H54 (cell line): ENCODE results near the gene AAR2.

Source experiments
- DNase-seq: peaks from one replicate; pipeline ENCODE4 v3.0.0; 2011; ENCODE audit warnings: low spot score, mixed read lengths; ENCODE audit not compliant: insufficient read length
- FAIRE-seq: peaks from 3 replicates; lab custom pipeline; 2011; peaks lifted over from hg19 to GRCh38; lab: Jason Lieb, UNC
- POLR2A ChIP-seq: IDR thresholded peaks from 2 replicates; pipeline ENCODE4 v1.6.1; 2011; ENCODE audit warnings: low read depth, mild to moderate bottlenecking, low read length

The AAR2 gene

DNA sequence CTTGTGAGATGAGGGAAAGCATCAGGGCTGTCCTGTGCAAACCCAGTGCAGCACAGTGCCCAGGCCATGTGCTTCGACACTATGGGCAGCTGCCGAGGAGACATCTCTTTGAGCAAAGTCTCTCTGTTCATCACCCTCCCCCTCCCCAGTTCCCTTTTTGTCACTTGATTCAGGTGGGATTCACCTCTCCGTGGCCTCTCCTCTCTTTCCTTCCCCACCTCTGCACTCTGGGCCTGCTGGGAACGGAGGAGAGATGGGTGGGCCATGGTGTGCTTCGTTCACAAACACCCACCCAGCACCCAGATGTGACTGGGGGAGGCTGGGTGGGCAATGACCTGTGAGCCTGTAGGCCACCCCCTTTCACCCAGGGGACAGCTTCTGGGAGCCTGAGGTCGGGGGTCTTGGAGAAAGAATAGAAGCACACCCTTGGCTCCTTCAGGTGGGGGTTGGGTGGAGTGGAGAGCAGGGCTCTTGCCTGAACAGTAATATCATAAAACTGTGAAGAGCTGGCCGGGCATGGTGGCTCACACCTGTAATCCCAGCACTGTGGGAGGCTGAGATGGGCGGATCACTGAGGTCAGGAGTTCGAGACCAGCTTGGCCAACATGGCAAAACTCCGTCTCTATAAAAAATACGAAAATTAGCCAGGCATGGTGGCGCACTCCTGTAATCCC lies 36.4 kb downstream of the AAR2 start:
- TF ChIP-seq POLR2A = no peak
- DNase-seq = no peak
- FAIRE-seq = no peak

DNA sequence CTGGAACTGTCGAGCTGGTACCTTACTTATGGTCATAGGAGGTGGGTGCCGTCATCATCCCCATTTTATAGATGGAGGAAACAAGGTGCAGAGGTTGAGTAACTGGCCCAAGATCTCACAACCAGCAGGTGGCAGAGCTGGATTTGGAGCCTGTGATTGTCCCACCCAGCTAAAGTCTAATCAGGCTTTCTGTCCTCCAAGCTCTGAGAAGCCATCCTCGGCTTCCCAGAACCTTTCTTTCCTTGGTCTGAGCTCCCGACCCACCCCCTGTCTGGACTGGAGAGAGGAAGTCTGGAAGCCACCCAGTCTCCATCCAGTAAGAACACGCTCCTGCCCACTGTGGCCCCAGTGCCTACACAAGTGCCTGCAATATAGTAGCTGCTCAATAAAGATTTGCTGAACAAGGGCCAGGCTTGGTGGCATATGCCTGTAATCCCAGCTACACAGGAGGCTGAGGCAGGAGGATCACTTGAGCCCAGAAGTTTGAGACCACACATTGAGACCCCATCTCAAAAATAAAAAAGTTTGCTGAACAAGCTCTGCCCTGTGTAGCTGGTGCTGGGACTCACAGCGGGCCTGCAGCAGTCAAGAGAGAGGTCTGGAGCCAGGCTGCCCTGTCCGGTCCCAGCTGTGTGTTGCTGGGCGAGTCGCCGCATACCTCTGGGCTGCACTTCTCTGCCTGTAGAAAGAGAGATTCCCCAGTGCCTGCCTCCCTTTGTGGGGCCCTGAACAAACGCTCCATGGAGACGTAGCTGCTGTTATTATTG lies 37.3 kb downstream of the AAR2 start:
- DNase-seq (no peak), FAIRE-seq (no peak)
- TF ChIP-seq POLR2A = no peak

DNA sequence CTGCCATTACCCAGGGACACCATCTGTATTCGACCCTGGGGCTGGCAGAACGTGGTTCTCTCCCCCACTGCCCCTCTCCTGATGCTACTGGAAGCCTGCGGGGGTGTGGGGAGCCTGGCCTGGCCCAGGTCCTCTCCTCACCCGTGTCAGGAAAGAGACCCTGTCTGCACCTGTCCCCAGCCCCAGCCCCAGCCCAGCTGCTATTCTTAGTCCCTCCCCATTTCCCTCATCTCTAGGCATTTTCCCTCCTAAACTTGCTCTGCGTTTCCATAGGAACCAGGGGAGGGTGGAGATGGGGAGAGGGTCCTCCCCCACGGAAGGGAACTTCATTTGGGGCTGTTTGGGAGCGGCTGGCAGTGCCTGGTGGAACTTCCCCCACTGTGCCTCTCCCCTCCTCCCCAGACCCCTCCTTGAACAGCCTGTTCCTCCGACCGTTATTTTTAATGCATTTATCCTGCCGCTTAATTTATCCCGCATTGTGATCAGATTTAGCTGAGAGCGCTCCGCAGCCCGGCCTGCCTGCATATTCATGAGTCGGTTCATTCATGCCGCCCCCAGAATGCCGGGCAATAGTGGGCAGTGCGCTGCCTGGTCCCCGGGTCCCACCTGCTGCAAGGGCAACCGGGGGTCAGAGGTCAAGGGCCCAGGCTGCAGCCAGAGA lies 38.0 kb downstream of the AAR2 start:
- DNase-seq (no peak), FAIRE-seq (no peak)
- no peak for TF ChIP-seq POLR2A

GRCh38 chr20:36275011-36275410 lies 38.7 kb downstream of the AAR2 start:
- DNase-seq = no peak
- no peak for FAIRE-seq
- TF ChIP-seq POLR2A = no peak

DNA sequence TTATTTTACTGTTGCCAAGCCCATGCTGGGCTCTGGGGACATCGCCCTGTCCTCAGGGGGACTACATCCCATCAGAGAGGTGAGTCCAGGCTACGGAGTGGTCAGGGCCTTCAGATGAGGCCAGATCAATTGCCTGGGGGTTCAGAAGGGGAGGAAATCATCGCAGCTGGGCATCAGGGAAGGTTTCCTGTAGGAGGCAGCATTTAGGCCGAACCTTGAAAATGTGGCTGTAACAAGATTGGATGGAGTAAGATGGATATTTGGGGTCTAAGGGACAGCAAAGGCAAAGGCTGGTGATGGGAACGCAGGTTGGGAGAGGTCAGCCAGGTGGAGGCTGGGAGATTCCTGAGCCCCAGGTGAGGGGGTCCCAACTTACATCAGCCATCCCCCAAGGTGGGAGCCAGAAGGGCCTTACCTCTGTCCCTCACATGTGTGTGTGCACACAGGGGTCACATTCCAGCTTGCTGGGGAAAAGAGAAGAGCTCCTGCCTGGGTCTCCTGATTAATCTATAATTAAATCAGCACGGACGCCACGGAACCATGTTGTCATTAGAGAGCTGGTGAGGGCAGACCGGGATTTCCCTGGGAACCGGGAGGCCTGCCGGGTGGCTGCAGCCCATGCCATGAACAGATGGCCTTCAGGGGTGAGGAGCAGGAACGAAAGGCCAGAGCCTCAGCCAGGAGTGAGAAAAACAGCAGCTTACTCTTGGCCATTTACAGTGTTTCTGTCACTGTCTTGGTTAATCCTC lies 39.3 kb downstream of the AAR2 start:
- no peak for FAIRE-seq
- DNase-seq = no peak
- TF ChIP-seq POLR2A = no peak

DNA sequence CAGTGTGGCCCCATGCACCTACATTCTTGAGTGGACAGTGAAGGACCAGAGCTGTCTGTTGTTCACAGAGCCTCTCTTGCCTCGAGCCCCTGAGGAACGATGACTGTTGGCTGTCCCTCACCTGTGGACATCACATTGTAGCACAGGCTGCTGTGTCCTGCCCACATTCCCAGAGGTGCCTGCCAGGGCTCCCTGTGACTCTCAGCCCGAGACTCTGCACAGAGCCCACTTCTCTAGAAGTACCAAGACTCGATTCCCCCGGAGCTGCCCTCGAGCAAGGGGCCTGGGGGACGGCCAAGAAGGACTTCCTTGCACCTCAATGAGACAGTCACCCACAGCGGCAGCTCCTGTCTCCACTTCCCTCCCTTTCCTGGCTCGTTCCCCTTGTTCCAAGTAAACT lies 41.3 kb downstream of the AAR2 start:
- DNase-seq = no peak
- TF ChIP-seq POLR2A = no peak
- FAIRE-seq = no peak

DNA sequence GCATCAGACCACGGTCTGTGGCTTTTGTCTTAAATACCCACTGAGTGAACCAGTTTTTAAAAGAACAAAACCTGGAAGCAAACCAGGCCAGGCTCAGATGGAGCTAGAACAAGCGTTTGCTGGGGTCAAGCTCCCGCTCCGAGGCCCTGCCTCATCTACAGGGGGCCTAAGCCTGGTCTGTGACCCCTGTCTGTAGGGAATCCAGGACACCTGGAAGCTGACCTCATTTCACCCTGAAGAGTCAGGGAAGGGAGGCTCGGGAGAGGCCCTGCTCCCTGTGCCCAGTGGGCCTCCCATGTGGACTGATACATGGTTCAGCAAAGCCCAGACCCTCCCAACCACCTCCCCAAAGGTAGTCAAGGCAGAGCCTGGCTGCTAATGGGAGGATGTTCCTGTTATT lies 43.1 kb downstream of the AAR2 start:
- no peak for FAIRE-seq
- no peak for TF ChIP-seq POLR2A
- no peak for DNase-seq

- no peak for FAIRE-seq
- DNase-seq = no peak
- no peak for TF ChIP-seq POLR2A
These were observed 43.5 kb downstream of the AAR2 start for GRCh38 chr20:36279776-36280175.

DNA sequence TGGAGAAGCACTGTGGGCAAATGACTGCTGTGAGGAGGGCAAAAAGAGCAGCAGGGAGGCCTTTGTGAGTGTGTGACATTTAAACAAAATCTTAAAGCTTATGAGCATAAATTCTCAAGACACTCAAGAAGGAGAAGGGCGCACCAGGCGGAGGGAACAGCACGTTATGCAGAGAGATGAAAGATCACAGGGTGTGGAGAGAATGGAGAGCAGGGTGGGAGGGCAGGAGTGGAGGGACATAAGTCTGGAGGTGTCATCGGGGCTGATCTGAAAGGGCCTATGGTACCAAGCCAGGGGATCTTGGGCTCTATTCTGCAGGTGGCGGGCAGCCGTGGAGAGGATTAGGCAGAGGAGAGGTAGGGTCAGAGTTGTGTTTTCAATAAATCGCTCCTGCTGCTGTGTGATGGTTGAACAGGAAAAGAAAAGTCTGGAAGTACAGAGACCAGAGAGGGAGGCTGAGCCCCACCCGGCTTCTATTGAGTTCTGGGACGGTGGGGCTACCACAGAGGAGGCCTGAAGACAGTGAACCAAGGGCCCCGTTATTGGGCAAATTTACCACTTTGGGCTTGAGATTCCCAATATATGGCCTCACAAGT lies 45.6 kb downstream of the AAR2 start:
- TF ChIP-seq POLR2A = no peak
- FAIRE-seq (no peak), DNase-seq (no peak)

DNA sequence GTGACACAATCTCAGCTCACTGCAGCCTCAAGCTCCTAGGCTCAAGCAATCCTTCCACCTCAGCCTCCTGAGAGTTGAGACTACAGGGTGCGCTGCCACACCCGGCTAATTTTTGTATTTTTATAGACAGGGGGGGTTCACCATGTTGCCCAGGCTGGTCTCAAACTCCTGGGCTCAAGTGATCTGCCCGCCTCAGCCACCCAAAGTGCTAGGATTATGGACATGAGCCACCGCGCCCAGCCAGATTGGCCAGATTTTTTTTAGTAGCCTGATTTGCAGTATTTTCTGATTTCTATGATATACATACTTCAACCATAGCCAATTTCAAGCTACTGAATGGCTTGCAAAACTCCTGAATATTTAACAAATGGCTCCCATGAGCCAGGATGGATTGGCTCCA lies 48.5 kb downstream of the AAR2 start:
- no peak for DNase-seq
- FAIRE-seq = no peak
- TF ChIP-seq POLR2A = no peak

GRCh38 chr20:36285746-36286447 lies 49.6 kb downstream of the AAR2 start:
- no peak for FAIRE-seq
- DNase-seq = no peak
- no peak for TF ChIP-seq POLR2A

- no peak for DNase-seq
- no peak for TF ChIP-seq POLR2A
- FAIRE-seq = no peak
These were observed 61.4 kb downstream of the AAR2 start for GRCh38 chr20:36297656-36298055.

DNA sequence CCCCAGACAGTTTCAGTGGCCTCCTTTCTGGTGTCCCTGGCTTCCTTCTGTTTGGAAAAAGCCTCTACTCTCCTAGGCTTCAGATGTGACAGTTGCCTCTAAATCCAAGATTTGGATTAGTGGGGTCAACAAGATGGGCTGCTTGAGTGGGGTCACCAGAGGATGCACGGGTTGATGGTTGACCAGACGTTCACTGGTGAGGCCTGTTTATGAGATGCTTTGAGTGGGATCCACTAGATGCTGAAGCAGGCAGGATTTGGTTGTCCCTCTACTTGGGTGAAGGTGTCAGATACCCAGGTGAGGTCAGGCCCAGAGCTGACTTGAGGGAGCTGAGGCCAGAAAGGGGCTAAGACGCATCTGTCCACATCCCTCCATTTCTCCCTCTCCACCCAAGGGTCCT lies 61.8 kb downstream of the AAR2 start:
- FAIRE-seq (no peak), DNase-seq (no peak)
- TF ChIP-seq POLR2A = no peak
